NCI-H226 (cell line): Measurements from ENCODE around the gene TRIB2.

Experiments used
- DNase-seq: peaks from one replicate; pipeline ENCODE4 v3.0.0-alpha.2; 2015

Gene TRIB2

DNA sequence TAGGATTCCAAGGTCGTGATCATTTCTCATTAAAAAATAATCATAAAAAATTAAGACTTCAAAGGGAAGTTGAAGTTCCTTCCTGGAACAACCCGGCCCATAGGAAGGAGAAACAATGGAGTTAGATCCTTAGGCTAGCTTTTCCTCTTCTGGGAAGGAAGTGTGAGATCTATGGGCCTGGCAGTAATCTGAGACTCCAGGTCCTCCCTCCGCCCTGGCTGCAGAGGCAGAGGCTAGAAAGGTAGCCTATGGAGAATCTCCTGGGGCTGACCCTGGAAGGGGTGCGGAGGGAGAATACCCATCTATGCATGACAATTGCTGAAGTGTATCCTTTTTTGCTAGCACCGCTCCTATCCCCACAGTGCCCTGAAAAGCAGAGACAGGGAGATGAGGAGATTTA lies 37.9 kb downstream of the TRIB2 start:
- no peak for DNase-seq

GRCh38 chr2:12755384-12755783 lies 38.6 kb downstream of the TRIB2 start:
- no peak for DNase-seq

GRCh38 chr2:12759248-12759647 lies 42.5 kb downstream of the TRIB2 start:
- no peak for DNase-seq

DNA sequence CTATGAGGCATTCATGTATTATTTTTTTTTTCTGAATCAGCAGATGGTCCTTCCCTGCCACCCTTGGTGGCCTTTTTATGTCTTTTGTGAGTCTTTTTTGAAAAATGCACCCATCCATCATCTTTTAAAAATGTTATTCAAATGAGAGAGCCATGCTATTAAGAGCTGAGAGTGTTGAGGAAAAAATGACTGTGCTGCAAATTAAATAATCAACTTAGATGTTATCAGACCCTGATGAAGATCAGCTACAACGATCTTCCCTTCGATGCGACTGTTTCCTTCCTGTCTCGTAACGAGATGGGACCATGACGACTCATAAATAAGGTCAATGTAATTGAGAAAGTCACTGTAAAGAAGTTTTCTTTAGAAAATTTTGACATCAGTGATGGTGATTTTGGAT lies 44.4 kb downstream of the TRIB2 start:
- DNase-seq = no peak

GRCh38 chr2:12762337-12762736 lies 45.6 kb downstream of the TRIB2 start:
- DNase-seq = no peak

- no peak for DNase-seq
These were observed 46.2 kb downstream of the TRIB2 start for GRCh38 chr2:12762976-12763375.

DNA sequence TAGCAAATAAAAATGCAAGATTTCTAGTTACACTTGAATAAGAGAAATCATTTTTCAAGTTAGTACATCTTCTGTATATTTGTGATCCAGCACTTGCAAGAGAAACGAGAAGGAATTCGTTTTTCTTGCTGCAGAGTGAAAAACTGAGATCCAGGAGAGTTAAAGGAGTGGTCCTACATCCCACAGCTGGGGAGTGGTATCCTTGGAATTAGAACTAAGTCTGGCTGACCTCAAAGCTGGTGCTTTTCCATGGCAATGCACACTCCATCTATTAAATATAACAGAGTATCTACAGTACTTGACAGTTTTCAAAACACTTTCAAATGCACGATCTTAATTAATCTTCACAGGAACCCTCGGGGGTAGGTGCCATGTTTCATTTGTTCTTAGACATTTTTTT lies 46.8 kb downstream of the TRIB2 start:
- DNase-seq = no peak

DNA sequence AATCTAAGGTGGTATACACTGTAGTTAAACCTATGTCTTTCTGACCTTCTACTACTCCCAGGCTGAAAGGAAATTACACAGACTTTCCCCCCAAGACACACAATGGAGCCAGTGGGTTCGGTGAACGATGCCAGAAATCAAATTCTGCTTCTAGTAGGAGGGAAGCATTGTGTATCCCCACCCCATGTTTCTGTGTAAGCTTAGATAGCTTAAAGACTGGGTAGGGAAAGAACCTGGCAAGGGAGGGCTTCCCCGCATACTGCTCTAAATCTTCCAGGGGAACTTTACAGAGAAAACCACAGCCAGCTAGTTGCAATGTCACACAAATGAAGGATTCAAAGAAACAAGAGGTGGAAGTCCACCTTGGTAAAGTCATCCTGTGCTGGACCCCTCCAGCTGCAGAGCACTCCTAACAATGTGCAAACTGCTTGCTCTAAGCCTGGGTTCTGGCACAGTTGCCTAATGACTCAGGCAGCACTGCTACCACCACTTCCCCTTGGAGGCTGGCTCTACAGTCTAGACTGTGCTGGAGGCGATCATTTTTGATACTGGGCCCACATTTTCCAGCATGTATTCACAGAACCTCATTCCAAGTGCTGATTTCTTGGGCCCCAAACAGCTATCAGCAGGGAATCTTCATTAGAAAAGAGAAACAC lies 47.5 kb downstream of the TRIB2 start:
- DNase-seq = no peak

DNA sequence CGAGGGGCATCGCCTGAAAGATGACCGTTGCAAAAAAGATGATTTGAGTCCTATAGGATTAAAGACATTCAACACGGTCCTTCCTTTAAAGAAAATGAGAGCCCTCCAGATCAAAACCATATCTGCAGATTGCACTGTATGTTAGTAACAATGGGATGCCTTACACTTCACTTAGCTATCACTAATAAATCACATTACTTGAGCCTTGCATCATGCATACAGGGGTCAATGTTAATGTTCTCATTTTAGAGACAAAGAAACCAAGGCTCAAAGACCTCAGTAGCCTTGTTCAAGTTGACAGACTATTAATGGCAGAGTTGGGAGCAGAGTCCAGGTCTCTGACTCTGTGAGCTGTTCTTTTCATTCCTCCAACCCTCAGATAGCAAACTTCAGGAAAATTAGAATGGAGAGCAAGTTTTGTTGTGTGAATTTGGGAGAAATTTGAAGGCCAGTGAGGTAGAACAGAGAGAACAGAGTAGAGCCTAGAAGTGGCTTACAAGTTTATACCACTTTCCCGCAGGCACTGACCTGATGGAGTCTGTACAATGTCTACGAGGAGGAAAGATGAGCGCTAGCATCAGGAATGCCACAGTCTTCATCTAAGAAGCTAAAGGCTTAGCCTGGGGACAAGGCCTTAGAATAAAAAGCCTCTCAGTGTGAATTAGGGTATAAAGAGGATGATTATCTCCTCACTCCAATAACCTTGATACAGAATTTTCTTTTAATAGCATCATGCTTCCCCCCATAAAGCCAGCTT lies 48.3 kb downstream of the TRIB2 start:
- DNase-seq = no peak

- DNase-seq = no peak
These were observed 49.7 kb downstream of the TRIB2 start for GRCh38 chr2:12766421-12766879.

DNA sequence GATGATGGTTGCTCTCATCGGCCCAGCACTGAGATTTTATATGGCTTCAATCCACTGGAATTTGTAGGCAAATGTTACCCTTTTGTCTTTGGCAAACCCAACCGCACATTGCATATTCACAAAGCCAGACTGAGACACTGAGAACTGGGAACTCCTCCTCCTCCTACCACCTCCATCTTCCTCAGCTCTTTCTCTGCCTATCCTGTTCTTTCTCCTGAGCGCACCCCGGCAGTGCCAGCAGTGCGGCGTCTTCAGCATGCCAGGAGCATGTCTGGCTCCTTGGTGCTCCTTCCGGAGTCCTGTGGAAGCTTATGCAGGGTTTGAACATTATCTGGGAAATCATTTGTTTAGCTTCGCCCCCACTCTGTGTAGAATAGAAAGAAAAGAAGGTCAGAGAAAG lies 50.8 kb downstream of the TRIB2 start:
- DNase-seq = no peak

DNA sequence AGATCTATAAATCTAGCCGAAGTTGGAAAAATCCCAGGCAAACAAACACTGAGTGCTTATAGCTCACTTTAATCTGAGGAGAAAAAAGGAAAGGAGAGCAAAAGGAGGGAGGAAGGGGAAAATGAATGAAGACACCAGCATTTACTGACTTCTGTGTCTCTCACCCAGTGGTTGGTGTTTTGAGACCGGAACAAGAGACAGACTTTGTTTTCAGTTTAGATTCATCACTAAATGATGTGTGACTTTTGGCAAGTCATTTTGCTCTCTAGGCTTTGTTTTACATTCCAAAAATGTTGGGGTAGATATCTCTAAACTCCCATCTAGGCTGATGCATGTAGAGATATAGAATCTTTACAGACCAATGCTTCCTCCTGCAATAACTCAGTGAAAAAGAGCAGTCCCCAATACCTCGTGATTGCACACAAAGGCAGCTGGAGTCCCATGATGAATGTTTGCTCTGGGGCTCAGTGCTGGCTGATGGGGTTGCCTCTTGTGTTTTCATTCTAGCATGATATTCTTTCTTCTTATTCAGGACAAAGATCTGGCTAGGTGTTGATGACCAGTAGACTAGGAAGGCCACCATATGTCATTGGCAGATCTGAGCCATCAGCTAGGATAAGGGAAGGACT lies 51.4 kb downstream of the TRIB2 start:
- no peak for DNase-seq

- no peak for DNase-seq
These were observed 52.9 kb downstream of the TRIB2 start for GRCh38 chr2:12769492-12770105.

GRCh38 chr2:12770300-12770968 lies 53.7 kb downstream of the TRIB2 start:
- no peak for DNase-seq

DNA sequence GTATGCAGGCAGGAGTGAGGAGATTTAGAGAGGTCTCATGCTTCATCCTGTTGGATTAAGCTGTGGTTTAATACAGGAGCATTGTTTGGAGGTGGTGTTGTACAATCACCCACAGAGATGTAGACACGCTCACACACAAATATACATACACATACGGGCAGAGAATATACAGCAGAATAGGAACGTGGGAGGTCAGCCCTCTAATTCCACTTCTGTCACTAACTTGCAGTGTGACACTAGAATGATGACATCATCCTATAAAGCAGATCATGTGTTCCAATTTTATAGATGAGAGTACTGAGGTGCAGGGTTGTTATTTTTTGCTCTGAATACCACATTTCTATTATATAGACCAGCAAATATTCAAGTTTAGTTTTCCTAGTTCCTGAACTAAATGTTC lies 54.4 kb downstream of the TRIB2 start:
- no peak for DNase-seq

DNA sequence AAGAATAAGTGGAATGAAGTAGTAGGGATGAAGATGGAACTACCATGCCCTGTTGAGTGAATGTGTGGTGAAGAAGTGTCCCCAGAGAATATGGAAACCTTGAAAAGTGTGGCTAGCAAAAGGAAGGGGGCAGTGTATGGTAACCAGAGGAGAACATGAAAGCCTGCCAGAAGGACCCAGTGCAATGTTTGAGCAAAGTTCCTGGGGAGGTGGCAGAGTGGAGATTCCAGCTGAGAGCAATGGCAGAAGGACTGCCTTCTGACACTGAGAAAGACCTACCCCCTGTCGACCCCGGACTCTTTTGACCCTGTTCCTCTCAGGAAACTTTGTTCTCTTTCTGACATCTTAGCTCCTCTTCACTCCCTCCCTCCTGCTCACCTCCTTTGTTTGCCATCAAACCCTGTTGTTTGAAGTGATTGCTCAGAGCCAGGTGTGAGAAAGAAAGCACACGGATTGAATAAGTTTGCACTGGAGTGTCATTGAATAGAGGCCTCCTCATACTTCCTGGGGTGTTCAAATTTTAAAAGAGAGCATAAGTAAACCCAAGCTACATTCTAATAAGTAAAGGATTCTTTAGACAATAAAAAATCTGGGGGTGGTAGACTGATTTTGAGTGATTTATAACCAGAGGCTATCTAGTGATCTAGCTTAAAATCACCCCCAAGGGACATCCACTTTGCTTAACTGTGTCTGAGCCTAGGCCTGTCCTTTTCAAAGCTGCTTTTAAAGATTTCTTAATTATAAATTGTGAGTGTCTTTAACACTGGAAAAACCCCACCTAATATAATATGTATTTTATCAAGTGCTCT lies 57.1 kb downstream of the TRIB2 start:
- no peak for DNase-seq

DNA sequence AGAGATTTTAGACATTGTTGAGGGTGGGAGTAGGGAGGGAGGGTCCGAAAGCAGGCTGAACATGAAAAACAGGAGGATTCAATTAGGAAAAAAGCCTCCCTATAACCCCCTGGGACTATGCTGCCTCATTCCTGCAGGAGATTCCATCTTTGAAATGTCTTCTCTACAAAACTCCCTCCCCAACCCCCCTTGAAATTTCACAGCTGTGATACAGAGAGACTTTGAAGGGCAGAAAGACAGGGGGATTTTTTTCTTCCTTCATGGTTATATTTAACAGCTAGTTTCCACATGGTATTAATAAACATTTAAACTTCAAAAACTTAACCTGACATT lies 57.6 kb downstream of the TRIB2 start:
- no peak for DNase-seq

- DNase-seq = no peak
These were observed 59.8 kb downstream of the TRIB2 start for GRCh38 chr2:12776521-12776961.

DNA sequence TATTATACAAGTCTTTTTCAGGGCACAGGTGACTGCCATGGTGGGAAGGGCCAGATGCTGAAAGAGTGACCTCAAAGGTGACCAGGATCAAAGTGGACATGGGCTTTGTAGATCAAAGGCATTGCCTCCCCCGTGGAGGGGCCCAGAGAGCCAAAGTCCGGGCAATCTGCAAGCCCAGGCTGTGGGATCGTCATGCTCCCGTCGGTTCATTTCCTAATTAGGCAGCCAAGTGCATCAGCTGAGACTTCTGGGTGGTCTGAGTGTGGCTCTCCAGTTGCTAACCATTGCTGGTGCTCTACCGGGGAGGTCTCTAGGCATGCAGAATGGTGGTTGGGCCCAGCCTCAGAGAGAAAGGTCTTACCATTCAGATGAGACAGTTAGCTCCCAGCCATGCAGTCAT lies 61.6 kb downstream of the TRIB2 start:
- no peak for DNase-seq

DNA sequence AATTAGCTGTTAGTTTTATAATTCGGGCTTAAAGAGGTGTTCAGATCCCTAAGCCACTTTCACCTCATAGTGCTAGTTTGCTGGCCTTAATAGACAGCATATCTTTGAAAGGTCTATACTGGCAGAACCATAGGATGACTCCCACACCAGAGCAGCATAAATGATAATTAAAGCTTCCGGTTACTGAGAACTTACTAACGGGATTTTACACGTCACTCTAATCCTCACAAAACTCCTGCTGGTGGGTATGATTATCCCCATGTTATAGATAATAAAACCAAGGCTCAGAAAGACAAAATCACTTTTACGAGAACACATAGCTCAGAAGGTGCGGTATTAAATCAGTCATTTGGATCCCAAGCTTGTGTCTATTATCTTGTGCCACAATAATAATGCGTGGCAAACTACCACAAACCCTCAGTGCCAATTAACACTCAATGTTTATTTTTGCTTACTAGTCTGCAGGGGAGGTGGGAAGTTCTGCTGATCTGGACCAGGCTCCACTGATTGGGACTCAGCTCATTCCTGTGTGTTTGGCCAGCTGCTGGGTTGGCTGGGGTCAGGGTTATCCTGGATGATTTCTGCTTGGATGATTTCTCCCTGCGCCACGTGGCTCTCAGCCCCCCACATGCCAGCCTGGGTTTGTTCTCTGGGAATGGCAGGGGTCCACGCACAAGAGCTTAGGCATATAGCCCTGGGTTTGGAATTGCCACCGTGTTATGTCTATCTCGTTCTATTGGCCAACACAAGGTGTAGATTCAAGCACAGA lies 62.3 kb downstream of the TRIB2 start:
- no peak for DNase-seq

- no peak for DNase-seq
These were observed 64.6 kb downstream of the TRIB2 start for GRCh38 chr2:12781329-12781728.
